ENCODE results near the gene MAP1B. TPM values are rescaled to one million over a fixed set of nuclear protein-coding genes. Genes with fewer than 3 reads are reported as not detected.
"Not testable (repeated sequence)": the region's sequence is repeated elsewhere in the genome, so short reads cannot be mapped to it uniquely, and the experiment has no call there.

The MAP1B gene
- total RNA-seq, 1 experiment from 2014 or later, result not detected

DNA sequence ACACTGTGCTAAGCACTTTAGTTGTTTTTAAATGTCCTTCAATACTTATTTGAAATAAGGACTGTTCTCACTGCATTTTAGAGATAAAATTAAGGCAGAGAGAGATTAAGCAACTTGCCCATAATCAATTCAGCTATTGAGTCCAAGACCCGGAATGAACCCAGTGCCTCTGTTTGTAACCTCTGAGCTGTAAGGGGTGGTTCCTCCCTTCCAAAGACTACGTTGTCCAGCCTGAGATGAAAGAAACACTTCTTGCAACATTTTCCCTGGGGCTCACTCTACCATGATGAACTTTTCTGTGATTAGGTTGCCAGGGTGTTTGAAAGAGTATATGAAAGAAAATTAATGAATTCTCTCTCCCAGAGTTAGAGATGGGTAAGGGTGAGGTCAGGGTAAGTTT is 22.0 kb upstream of the MAP1B start:
- H3K36me3 ChIP-seq (ENCODE audit: insufficient read depth, low read length), result no peaks in the 10 kb centered on the region
- no peak overlapping the region for H3K27ac ChIP-seq (ENCODE audit: low read length)
- no peak overlapping the region for H3K4me2 ChIP-seq (ENCODE audit: low read depth, low read length, poor library complexity, severe bottlenecking)
- no peak overlapping the region for H3K9ac ChIP-seq (ENCODE audit: low read length)
- H2AFZ ChIP-seq (ENCODE audit: low read length), result no peak overlapping the region
- H3K9me2 ChIP-seq (replicated peaks; ENCODE audit: insufficient read depth, low read length), result no peaks in the 10 kb centered on the region
- no peaks in the 10 kb centered on the region for H3K9me3 ChIP-seq (ENCODE audit: low read length)
- no peaks in the 10 kb centered on the region for H3K4me1 ChIP-seq (ENCODE audit: low read length)
- H3K79me2 ChIP-seq (ENCODE audit: low read length), result no peaks in the 10 kb centered on the region
- H3K27me3 ChIP-seq (ENCODE audit: low read length), result no peaks in the 10 kb centered on the region
- H4K20me1 ChIP-seq (ENCODE audit: insufficient read depth, low read depth, low read length), result no peaks in the 10 kb centered on the region
- H3K4me3 ChIP-seq (ENCODE audit: low read length), result no peak overlapping the region
- no peak for DNase-seq

DNA sequence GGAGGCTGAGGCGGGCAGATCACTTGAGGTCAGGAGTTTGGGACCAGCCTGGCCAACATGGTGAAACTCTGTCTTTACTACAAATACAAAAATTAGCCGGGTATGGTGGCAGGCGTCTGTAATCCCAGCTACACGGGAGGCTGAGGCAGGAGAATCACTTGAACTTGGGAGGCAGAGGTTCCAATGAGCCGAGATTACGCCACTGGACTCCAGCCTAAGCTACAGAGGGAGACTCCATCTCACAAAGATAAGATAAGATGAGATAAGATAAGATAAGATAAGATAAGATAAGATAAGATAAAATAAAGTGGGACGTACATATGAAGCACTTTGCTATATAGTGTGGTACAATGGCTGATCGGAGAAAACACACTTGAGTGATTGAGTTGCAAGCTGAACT is 17.6 kb upstream of the MAP1B start:
- H3K9me2 ChIP-seq (replicated peaks; ENCODE audit: insufficient read depth, low read length); H3K4me3 ChIP-seq (ENCODE audit: low read length); H3K36me3 ChIP-seq (ENCODE audit: insufficient read depth, low read length); H3K4me2 ChIP-seq (ENCODE audit: low read depth, low read length, poor library complexity, severe bottlenecking); H2AFZ ChIP-seq (ENCODE audit: low read length); H3K4me1 ChIP-seq (ENCODE audit: low read length); H3K27me3 ChIP-seq (ENCODE audit: low read length); DNase-seq; H4K20me1 ChIP-seq (ENCODE audit: insufficient read depth, low read depth, low read length); H3K9ac ChIP-seq (ENCODE audit: low read length); H3K79me2 ChIP-seq (ENCODE audit: low read length); H3K27ac ChIP-seq (ENCODE audit: low read length); H3K9me3 ChIP-seq (ENCODE audit: low read length): not testable (repeated sequence)

DNA sequence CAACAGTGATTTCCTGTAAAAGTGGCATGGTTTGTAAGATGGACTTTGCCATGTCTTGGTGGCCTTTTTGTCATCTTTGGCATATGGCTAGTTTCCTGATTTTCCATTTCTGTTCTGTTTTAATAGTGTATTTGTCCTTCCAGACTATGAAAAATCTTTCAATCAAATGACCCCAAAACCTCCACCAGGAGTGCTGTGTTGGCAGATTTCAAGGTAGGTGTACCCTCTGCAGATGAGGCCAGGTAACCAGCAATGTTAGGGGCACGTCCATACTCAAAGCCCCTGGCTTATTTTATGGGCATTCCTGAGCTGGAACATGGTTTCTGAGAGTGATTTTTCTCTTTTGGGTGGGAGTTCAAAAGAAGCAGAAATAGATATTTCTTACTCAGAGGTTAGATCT is 15.2 kb upstream of the MAP1B start:
- Histone ChIP-seq H3K27me3 (ENCODE audit: low read length) (no peaks in the 10 kb centered on the region), H3K27ac (ENCODE audit: low read length) (no peak overlapping the region), H3K9ac (ENCODE audit: low read length) (no peak overlapping the region), H3K4me2 (ENCODE audit: low read depth, low read length, poor library complexity, severe bottlenecking) (no peak overlapping the region), H3K9me3 (ENCODE audit: low read length) (no peaks in the 10 kb centered on the region), H3K9me2 (replicated peaks; ENCODE audit: insufficient read depth, low read length) (no peaks in the 10 kb centered on the region), H2AFZ (ENCODE audit: low read length) (no peak overlapping the region), H3K79me2 (ENCODE audit: low read length) (no peaks in the 10 kb centered on the region), H3K36me3 (ENCODE audit: insufficient read depth, low read length) (no peaks in the 10 kb centered on the region), H4K20me1 (ENCODE audit: insufficient read depth, low read depth, low read length) (no peaks in the 10 kb centered on the region), H3K4me3 (ENCODE audit: low read length) (no peak overlapping the region), H3K4me1 (ENCODE audit: low read length) (no peaks in the 10 kb centered on the region)
- DNase-seq, result no peak

DNA sequence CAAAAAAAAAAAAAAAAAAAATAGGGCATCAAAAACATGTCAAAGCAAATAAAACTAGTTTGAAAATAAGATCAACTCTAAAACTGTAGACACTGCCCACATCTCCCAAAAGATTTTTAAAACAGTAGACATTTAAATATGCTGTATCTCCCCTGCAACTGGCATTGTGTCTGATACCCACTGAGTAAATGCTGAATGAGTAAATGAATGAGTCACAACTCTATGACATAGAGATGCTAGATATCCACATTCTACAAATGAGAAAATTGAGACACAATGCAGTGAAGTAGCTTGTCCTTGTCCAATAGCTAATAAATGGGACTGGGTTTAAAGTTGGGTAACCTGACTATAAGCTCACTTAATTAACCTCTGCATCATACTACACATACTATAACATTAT is 14.1 kb upstream of the MAP1B start:
- no peak overlapping the region for H3K4me3 ChIP-seq (ENCODE audit: low read length)
- H3K27me3 ChIP-seq (ENCODE audit: low read length), result no peaks in the 10 kb centered on the region
- H3K9me3 ChIP-seq (ENCODE audit: low read length), result no peaks in the 10 kb centered on the region
- no peaks in the 10 kb centered on the region for H3K4me1 ChIP-seq (ENCODE audit: low read length)
- no peaks in the 10 kb centered on the region for H3K9me2 ChIP-seq (replicated peaks; ENCODE audit: insufficient read depth, low read length)
- no peaks in the 10 kb centered on the region for H3K36me3 ChIP-seq (ENCODE audit: insufficient read depth, low read length)
- H3K79me2 ChIP-seq (ENCODE audit: low read length), result no peaks in the 10 kb centered on the region
- H4K20me1 ChIP-seq (ENCODE audit: insufficient read depth, low read depth, low read length), result no peaks in the 10 kb centered on the region
- no peak for DNase-seq
- no peak overlapping the region for H3K4me2 ChIP-seq (ENCODE audit: low read depth, low read length, poor library complexity, severe bottlenecking)
- no peak overlapping the region for H3K27ac ChIP-seq (ENCODE audit: low read length)
- no peak overlapping the region for H2AFZ ChIP-seq (ENCODE audit: low read length)
- no peak overlapping the region for H3K9ac ChIP-seq (ENCODE audit: low read length)

DNA sequence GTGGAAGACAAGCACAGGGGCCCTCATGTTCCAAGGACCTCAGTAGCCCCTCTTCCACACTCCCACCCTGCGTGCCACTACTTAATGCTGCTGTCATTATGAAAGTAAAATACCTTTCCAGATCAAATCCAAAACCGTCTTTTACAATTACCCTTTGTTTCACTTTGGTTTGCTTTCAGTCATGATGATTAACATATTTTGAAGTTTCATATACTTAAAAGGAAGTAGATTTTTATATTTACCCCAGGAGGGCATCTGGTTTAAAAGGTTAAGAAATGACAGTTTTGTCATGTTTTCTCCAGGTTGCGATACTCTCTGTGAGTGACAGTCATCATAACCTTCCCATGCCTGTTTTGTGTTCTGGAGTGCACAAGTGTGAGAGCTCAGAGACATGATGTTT is 13.5 kb upstream of the MAP1B start:
- H3K9ac ChIP-seq (ENCODE audit: low read length), result no peak overlapping the region
- H4K20me1 ChIP-seq (ENCODE audit: insufficient read depth, low read depth, low read length), result no peaks in the 10 kb centered on the region
- DNase-seq, result no peak
- no peaks in the 10 kb centered on the region for H3K4me1 ChIP-seq (ENCODE audit: low read length)
- no peak overlapping the region for H3K27ac ChIP-seq (ENCODE audit: low read length)
- H3K79me2 ChIP-seq (ENCODE audit: low read length), result no peaks in the 10 kb centered on the region
- no peak overlapping the region for H3K4me3 ChIP-seq (ENCODE audit: low read length)
- H3K9me2 ChIP-seq (replicated peaks; ENCODE audit: insufficient read depth, low read length), result no peaks in the 10 kb centered on the region
- H2AFZ ChIP-seq (ENCODE audit: low read length), result no peak overlapping the region
- H3K4me2 ChIP-seq (ENCODE audit: low read depth, low read length, poor library complexity, severe bottlenecking), result no peak overlapping the region
- H3K36me3 ChIP-seq (ENCODE audit: insufficient read depth, low read length), result no peaks in the 10 kb centered on the region
- no peaks in the 10 kb centered on the region for H3K9me3 ChIP-seq (ENCODE audit: low read length)
- H3K27me3 ChIP-seq (ENCODE audit: low read length), result no peaks in the 10 kb centered on the region

DNA sequence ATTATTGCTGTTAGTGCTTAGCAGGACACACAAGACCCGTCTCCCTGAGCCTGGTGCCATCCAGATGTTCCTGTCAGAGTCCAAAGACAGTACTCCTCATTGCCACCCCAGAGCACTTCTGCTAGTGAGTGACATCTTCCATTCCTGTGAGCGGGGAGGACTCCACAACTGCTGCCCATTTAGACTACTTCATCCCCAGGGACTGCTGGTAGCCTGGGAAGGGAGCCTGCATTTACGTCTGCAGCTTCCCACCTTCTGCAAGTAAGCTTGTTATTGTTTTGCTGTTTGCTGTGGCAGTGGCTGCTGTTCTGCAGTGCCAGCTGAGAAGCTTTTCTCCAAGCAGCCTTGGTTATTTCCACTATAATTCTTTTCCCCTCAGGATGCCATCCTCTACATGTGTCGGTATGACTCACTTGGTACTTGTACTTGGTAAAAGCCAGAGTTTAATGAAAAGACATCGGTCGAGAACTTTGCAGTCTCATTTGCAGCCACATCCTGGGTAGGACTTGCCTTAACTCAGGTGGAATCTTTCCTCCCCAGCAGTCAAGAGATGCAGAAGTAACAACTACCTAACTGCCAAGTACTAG is 10.6 kb upstream of the MAP1B start:
- Histone ChIP-seq H3K4me2 (ENCODE audit: low read depth, low read length, poor library complexity, severe bottlenecking) (no peak overlapping the region), H3K9me2 (replicated peaks; ENCODE audit: insufficient read depth, low read length) (no peaks in the 10 kb centered on the region), H3K9me3 (ENCODE audit: low read length) (no peaks in the 10 kb centered on the region), H4K20me1 (ENCODE audit: insufficient read depth, low read depth, low read length) (no peaks in the 10 kb centered on the region), H3K4me3 (ENCODE audit: low read length) (no peak overlapping the region), H3K9ac (ENCODE audit: low read length) (no peak overlapping the region), H3K36me3 (ENCODE audit: insufficient read depth, low read length) (no peaks in the 10 kb centered on the region), H3K27me3 (ENCODE audit: low read length) (no peaks in the 10 kb centered on the region), H3K4me1 (ENCODE audit: low read length) (no peaks in the 10 kb centered on the region), H3K27ac (ENCODE audit: low read length) (no peak overlapping the region), H2AFZ (ENCODE audit: low read length) (no peak overlapping the region), H3K79me2 (ENCODE audit: low read length) (no peaks in the 10 kb centered on the region)
- no peak for DNase-seq

DNA sequence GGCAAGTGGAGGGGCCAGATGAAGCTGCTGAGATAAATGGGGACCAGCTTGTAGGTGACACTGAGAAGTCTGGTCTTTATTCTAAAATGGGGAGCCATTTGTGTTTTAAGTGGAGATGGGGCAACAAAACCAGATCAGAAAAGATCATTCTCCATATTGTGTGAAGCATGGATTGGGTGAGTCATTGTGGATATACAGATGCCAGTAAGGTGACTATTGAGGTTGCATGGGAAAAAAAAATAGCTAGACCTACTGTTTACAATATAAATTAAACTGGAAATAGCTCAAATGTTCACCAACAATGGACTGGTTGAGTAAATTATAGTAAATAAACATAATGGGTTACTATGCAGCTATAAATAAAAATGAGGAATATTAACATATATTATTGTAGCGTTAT is 5.4 kb upstream of the MAP1B start:
- no peaks in the 10 kb centered on the region for H3K36me3 ChIP-seq (ENCODE audit: insufficient read depth, low read length)
- no peaks in the 10 kb centered on the region for H3K27me3 ChIP-seq (ENCODE audit: low read length)
- no peak overlapping the region for H3K9ac ChIP-seq (ENCODE audit: low read length)
- H3K4me2 ChIP-seq (ENCODE audit: low read depth, low read length, poor library complexity, severe bottlenecking), result no peak overlapping the region
- no peaks in the 10 kb centered on the region for H3K9me3 ChIP-seq (ENCODE audit: low read length)
- H3K4me1 ChIP-seq (ENCODE audit: low read length), result no peaks in the 10 kb centered on the region
- no peak overlapping the region for H2AFZ ChIP-seq (ENCODE audit: low read length)
- no peak overlapping the region for H3K27ac ChIP-seq (ENCODE audit: low read length)
- H4K20me1 ChIP-seq (ENCODE audit: insufficient read depth, low read depth, low read length), result no peaks in the 10 kb centered on the region
- no peak for DNase-seq
- no peak overlapping the region for H3K4me3 ChIP-seq (ENCODE audit: low read length)
- H3K9me2 ChIP-seq (replicated peaks; ENCODE audit: insufficient read depth, low read length), result no peaks in the 10 kb centered on the region
- H3K79me2 ChIP-seq (ENCODE audit: low read length), result no peaks in the 10 kb centered on the region

DNA sequence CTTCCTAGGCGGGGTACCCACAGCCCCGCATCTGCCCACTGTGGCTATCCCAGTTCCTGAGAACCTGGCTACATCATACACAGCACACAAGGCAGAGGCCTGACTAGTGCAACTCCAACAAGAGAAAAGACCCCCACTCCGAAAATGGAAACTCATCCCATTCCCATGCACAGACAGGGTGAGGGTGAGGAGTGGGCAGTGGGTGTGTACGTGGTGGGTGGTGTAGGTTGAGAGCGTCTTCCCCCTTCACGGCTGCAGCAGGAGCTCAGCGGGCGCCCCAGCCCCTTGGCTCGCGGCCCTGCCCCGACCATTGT is 501 bp upstream of the MAP1B start:
- Histone ChIP-seq H3K4me3 (ENCODE audit: low read length) (no peak overlapping the region), H3K27ac (ENCODE audit: low read length) (no peak overlapping the region), H3K4me2 (ENCODE audit: low read depth, low read length, poor library complexity, severe bottlenecking) (no peak overlapping the region), H3K9me3 (ENCODE audit: low read length) (no peaks in the 10 kb centered on the region), H2AFZ (ENCODE audit: low read length) (no peak overlapping the region), H3K36me3 (ENCODE audit: insufficient read depth, low read length) (no peaks in the 10 kb centered on the region), H3K27me3 (ENCODE audit: low read length) (no peaks in the 10 kb centered on the region), H4K20me1 (ENCODE audit: insufficient read depth, low read depth, low read length) (no peaks in the 10 kb centered on the region), H3K9me2 (replicated peaks; ENCODE audit: insufficient read depth, low read length) (no peaks in the 10 kb centered on the region), H3K9ac (ENCODE audit: low read length) (no peak overlapping the region), H3K79me2 (ENCODE audit: low read length) (no peaks in the 10 kb centered on the region), H3K4me1 (ENCODE audit: low read length) (no peaks in the 10 kb centered on the region)
- no peak for DNase-seq

DNA sequence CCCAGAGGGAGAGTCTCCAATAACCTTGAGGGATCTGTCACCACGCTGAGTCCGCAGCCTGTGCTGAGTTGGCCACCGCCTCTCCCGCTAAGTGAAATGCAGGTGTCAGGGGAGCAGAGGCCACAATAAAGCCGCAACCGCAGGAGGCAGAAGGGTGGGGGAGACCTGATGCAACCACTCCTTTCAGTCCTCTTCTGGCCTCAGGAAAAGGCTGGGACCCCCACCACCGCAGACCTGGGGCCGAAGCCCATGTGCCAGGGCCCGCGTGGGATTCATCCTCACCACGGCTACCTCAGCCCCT is 576 bp downstream of the MAP1B start:
- Histone ChIP-seq H3K4me1 (ENCODE audit: low read length) (no peaks in the 10 kb centered on the region), H3K4me2 (ENCODE audit: low read depth, low read length, poor library complexity, severe bottlenecking) (no peak overlapping the region), H3K27ac (ENCODE audit: low read length) (no peak overlapping the region), H3K27me3 (ENCODE audit: low read length) (no peaks in the 10 kb centered on the region), H3K9ac (ENCODE audit: low read length) (no peak overlapping the region), H3K9me3 (ENCODE audit: low read length) (no peaks in the 10 kb centered on the region), H4K20me1 (ENCODE audit: insufficient read depth, low read depth, low read length) (no peaks in the 10 kb centered on the region), H3K79me2 (ENCODE audit: low read length) (no peaks in the 10 kb centered on the region), H3K36me3 (ENCODE audit: insufficient read depth, low read length) (no peaks in the 10 kb centered on the region), H2AFZ (ENCODE audit: low read length) (no peak overlapping the region), H3K4me3 (ENCODE audit: low read length) (no peak overlapping the region), H3K9me2 (replicated peaks; ENCODE audit: insufficient read depth, low read length) (no peaks in the 10 kb centered on the region)
- DNase-seq, result no peak
